Right lobe of liver (tissue), 6 donors: ENCODE measurements around the gene FFAR3. TPM values are rescaled to one million over a fixed set of nuclear protein-coding genes. Genes with fewer than 3 reads are reported as not detected.

ENCODE experiments used
- ATAC-seq, 4 donors: fragments of 200-7000 bp; cut with Tn5 transposase; one replicate each; pipeline ENCODE4 v1.9.1; 2020; ENCODE audit warnings: mild to moderate bottlenecking in 4 of 4, moderate library complexity in 4 of 4
- DNase-seq, 3 donors: peaks; one replicate each; pipeline ENCODE4 v3.0.0-alpha.2; 2020
- H3K27ac ChIP-seq, 3 donors: fragments of 200-600 bp; one replicate each; pipeline ENCODE4 v1.8.0; 2022
- H3K27me3 ChIP-seq, 2 donors: fragments of 200-600 bp; one replicate each; pipeline ENCODE4 v1.8.0; 2022
- H3K36me3 ChIP-seq, 4 donors: fragments of 200-600 bp; sonication (generic) in 1 of 4; one replicate each; pipeline versions ENCODE4 v1.5.1 to v1.8.0; 2017 to 2022; ENCODE audit warnings: control low read depth in 1 of 4
- H3K4me1 ChIP-seq, 4 donors: fragments of 200-600 bp; sonication (generic) in 1 of 4; one replicate each; pipeline versions ENCODE4 v1.5.1 to v1.8.0; 2017 to 2022; ENCODE audit warnings: control low read depth in 1 of 4
- H3K4me3 ChIP-seq, 3 donors: fragments of 200-600 bp; one replicate each; pipeline ENCODE4 v1.8.0; 2022
- H3K9me3 ChIP-seq, 4 donors: fragments of 200-600 bp; sonication (generic) in 1 of 4; one replicate each; pipeline versions ENCODE4 v1.5.1 to v1.8.0; 2017 to 2022; ENCODE audit warnings: control low read depth in 1 of 4
- POLR2A ChIP-seq: fragments of 450-650 bp; IDR thresholded peaks from one replicate; pipeline ENCODE4 v1.6.1; 2017; ENCODE audit warnings: antibody characterized with exemption, mild to moderate bottlenecking
- WGBS: methylation state at CpG from one replicate; pipeline ENCODE4 v1.1.6; 2018; ENCODE audit warnings: low coverage, low lambda C conversion rate; ENCODE audit not compliant: insufficient coverage; ENCODE audit errors: missing lambda C conversion rate; 5-methylcytosine and 5-hydroxymethylcytosine counted together
- intact Hi-C, 2 donors: fragments of 100-400 bp; cut with DNase I; formaldehyde crosslinking; loops; one replicate each; pipeline versions ENCODE4 v1.11.2 to v1.14.1; 2022
- total RNA-seq, 6 experiments: library from RNA; depleted of rRNA in 2 of 6; stranded (reverse); fragments of >200 nt in 2 of 6; fragmentation: NEBNext Ultra II Directional in 3 of 6; extraction: Animal tissue kit (Norgen Biotek cat#: 25700) in 3 of 6; gene quantifications; one replicate each; pipeline versions ENCODE4 v1.1.0 to v1.2.4, GENCODE V29; 2016 to 2023
- TF ChIP-seq, protein P1 (sequence below), 4 donors: fragments of 200-600 bp in 3 of 4; fragments of 450-650 bp in 1 of 4; IDR thresholded peaks; one replicate each; pipeline versions ENCODE4 v1.5.1 to v1.8.0; 2016 to 2022; ENCODE audit warnings: antibody characterized with exemption in 4 of 4, mild to moderate bottlenecking in 2 of 4
- donor health status: DM: no; HTN: yes; CAD: no.
- donor health status: DM: no; HTN: no; CAD: no.
- donor health status: DM: no; HTN: no; CAD: no.
- donor health status: DM: no; HTN: yes; CAD: no.
- donor health status: DM: no; HTN: yes; CAD: no.

FFAR3 gene
- total RNA-seq, 6 experiments from 2014 or later: 0.27 TPM; not detected in 5

DNA sequence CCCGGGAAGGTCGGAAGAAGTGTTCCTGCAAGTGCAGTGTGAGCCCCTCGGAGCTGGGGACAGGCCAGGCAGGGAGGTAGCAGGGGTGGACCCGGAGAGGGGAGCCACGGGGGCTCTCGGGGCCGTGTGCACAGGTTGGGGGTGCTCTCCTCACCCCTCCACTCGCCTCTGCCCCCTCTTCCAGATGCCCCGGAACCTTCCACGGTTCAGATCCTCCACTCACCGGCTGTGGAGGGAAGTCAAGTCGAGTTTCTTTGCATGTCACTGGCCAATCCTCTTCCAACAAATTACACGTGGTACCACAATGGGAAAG is 20.3 kb upstream of the FFAR3 start:
- WGBS: 71% methylated on average over 4 of the region's 13 CpGs
- no peak overlapping the region for H3K27ac ChIP-seq
- H3K36me3 ChIP-seq: no peaks in the 10 kb centered on the region
- no peak for TF ChIP-seq POLR2A
- TF ChIP-seq, protein P1, sequence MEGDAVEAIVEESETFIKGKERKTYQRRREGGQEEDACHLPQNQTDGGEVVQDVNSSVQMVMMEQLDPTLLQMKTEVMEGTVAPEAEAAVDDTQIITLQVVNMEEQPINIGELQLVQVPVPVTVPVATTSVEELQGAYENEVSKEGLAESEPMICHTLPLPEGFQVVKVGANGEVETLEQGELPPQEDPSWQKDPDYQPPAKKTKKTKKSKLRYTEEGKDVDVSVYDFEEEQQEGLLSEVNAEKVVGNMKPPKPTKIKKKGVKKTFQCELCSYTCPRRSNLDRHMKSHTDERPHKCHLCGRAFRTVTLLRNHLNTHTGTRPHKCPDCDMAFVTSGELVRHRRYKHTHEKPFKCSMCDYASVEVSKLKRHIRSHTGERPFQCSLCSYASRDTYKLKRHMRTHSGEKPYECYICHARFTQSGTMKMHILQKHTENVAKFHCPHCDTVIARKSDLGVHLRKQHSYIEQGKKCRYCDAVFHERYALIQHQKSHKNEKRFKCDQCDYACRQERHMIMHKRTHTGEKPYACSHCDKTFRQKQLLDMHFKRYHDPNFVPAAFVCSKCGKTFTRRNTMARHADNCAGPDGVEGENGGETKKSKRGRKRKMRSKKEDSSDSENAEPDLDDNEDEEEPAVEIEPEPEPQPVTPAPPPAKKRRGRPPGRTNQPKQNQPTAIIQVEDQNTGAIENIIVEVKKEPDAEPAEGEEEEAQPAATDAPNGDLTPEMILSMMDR (IDR thresholded peaks at IDR 0.05): no peak
- ATAC-seq (no peak), DNase-seq (peak in 1 of 3 donors; percentile 8)
- intact Hi-C loops: no loop called here
- H3K4me3 ChIP-seq: no peak overlapping the region
- H3K4me1 ChIP-seq: no peaks in the 10 kb centered on the region
- no peaks in the 10 kb centered on the region for H3K27me3 ChIP-seq
- H3K9me3 ChIP-seq: no peaks in the 10 kb centered on the region

DNA sequence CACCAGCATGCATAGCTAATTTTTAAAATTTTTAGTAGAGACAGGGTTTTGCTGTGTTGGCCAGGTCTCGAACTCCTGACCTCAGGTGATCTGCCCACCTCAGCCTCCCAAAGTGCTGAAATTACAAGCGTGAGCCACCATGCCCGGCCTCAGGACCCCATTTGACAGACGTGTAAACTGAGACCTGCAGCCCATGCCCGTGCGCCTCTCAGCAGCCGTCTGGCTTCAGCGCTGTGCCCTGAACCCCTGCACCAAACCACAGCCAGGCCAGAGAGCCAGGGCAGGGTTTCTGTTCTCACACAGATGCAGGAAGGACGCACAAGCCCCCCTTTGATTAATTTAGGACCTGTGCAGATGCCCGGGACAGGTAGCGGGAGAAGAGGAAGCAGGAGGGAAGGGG is 17.8 kb upstream of the FFAR3 start:
- TF ChIP-seq POLR2A: no peak
- TF ChIP-seq, protein P1 (IDR thresholded peaks at IDR 0.05): no peak
- 77% methylated on average over 10 of the region's 11 CpGs for WGBS
- intact Hi-C loops: loop anchor here in 1 of 2 donors (10.0 kb wide), 1 partner anchor 134 kb away; no protein-coding TSS in a partner anchor

DNA sequence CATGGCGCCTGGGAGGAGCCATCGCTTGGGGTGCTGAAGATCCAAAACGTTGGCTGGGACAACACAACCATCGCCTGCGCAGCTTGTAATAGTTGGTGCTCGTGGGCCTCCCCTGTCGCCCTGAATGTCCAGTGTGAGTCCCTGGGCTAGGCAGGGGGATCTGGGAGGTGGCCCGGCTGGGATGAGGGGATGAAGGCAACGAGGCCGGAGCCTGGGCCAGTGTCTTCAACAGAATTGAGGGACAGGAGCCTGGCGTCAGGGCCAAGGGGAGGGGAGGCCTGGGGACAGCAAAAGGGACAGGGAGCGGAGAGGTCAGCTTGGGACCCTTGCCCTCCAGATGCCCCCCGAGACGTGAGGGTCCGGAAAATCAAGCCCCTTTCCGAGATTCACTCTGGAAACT is 17.3 kb upstream of the FFAR3 start:
- TF ChIP-seq, protein P1 (IDR thresholded peaks at IDR 0.05): no peak
- TF ChIP-seq POLR2A: no peak
- Histone ChIP-seq H3K4me3 (no peak overlapping the region), H3K4me1 (no peaks in the 10 kb centered on the region), H3K27ac (no peak overlapping the region), H3K36me3 (no peaks in the 10 kb centered on the region), H3K9me3 (no peaks in the 10 kb centered on the region), H3K27me3 (no peaks in the 10 kb centered on the region)
- WGBS: 70% methylated on average over 12 of the region's 16 CpGs
- DNase-seq (peak in 1 of 3 donors; percentile 25), ATAC-seq (no peak)
- intact Hi-C loops: loop anchor here in 1 of 2 donors (10.0 kb wide), 1 partner anchor 134 kb away; no protein-coding TSS in a partner anchor

More for the DNA sequence above, 17.8 kb upstream of the FFAR3 start:
- Histone ChIP-seq H3K27me3 (no peaks in the 10 kb centered on the region), H3K4me3 (no peak overlapping the region), H3K4me1 (no peaks in the 10 kb centered on the region), H3K9me3 (no peaks in the 10 kb centered on the region), H3K36me3 (no peaks in the 10 kb centered on the region), H3K27ac (no peak overlapping the region)
- DNase-seq (peak in 1 of 3 donors; percentile 5), ATAC-seq (no peak)

DNA sequence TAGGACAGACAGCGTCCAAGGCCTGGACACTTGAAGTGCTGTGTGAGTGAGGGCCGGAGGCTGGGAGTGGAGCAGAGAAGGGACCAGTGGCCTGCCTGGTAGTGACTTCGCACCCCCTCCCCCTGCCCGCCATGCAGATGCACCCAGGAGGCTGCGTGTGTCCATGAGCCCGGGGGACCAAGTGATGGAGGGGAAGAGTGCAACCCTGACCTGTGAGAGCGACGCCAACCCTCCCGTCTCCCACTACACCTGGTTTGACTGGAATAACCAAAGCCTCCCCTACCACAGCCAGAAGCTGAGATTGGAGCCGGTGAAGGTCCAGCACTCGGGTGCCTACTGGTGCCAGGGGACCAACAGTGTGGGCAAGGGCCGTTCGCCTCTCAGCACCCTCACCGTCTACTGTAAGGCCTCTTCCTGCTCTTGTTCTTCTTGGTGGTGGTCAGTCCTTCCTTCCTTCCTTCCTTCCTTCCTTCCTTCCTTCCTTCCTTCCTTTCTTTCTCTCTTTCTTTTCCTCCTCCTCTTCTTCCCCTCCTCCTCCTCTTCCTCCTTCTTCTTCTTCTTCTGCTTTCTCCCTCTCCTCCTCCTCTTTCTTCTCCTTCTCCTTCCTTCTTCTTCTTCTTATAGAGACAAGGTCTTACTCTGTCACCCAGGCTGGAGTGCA is 16.6 kb upstream of the FFAR3 start:
- Histone ChIP-seq H3K27me3 (no peaks in the 10 kb centered on the region), H3K4me1 (no peaks in the 10 kb centered on the region), H3K4me3 (no peak overlapping the region), H3K9me3 (no peaks in the 10 kb centered on the region), H3K27ac (no peak overlapping the region), H3K36me3 (no peaks in the 10 kb centered on the region)
- WGBS: 33% methylated on average over 5 of the region's 14 CpGs
- TF ChIP-seq POLR2A: no peak
- TF ChIP-seq, protein P1 (IDR thresholded peaks at IDR 0.05): no peak
- ATAC-seq (no peak), DNase-seq (peak in 1 of 3 donors; percentile 29)
- intact Hi-C loops: loop anchor here in 1 of 2 donors (10.0 kb wide), 1 partner anchor 133 kb away; no protein-coding TSS in a partner anchor
